ENCODE measurements around the gene SMAD3. TPM values are rescaled to one million over a fixed set of nuclear protein-coding genes. Genes with fewer than 3 reads are reported as not detected.

The SMAD3 gene
- total RNA-seq (2021; ENCODE audit: unreplicated experiment) (89.2 TPM), Bru-seq, nascent RNA (percentile 97 among the genes with signal in this experiment), BruChase-seq, experiment 1, labeled RNA remaining after a 6-hour chase (percentile 92 among the genes with signal in this experiment), BruChase-seq, experiment 2, labeled RNA remaining after a 2-hour chase (percentile 93 among the genes with signal in this experiment)
- polyA plus RNA-seq (2012): 54.4 and 57.6 TPM in 2 replicates
- long read RNA-seq, full-length matches to known transcripts: 4 of 72 reads
- long read RNA-seq, partial matches to known transcripts: 19 of 72 reads
- long read RNA-seq, other reads (novel, unspliced or antisense): 49 of 72 reads

GRCh38 chr15:67065531-67066005 lies at the start of gene SMAD3:
TSS of gene SMAD3 (plus strand) at chr15:67065602. CDS start at chr15:67066155, 553 bp downstream.
- intact Hi-C loops (cut with micrococcal nuclease): loop anchor here (2.0 to 10.0 kb wide), 3 partner anchors 83 to 239 kb away; no protein-coding TSS in a partner anchor
- BruUV-seq (replicated peaks): no TSS peak
- DNase-seq (ENCODE audit: low read depth, low spot score) (peak; percentile 89), ATAC-seq (peak; percentile 77)
- Histone ChIP-seq H3K36me3 (ENCODE audit: control insufficient read depth in 1 of 2, insufficient read depth in 2 of 2, low read length in 2 of 2) (peaks cover 0 to 7% of the 10 kb centered on the region in 2 experiments; a peak in 2 of 4 replicates), H3K4me1 (ENCODE audit: control insufficient read depth in 1 of 2, insufficient read depth in 2 of 2, low read length in 2 of 2) (peaks cover 65 to 73% of the 10 kb centered on the region in 2 experiments), H4K20me1 (ENCODE audit: insufficient read depth) (peaks cover 6% of the 10 kb centered on the region; the same call in 1 of the 2 replicates), H3K9ac (ENCODE audit: low read length) (peak within 1 kb of the TSS; percentile 96), H3K27ac (ENCODE audit: low read depth, low read length) (peak within 1 kb of the TSS; percentile 91), H3K4me2 (ENCODE audit: low read length) (peak within 1 kb of the TSS; percentile 88), H2AFZ (ENCODE audit: low read depth, low read length, poor library complexity, severe bottlenecking) (no peak within 1 kb of the TSS), H3K4me3 (replicated peaks in 1 of 2; ENCODE audit: low read depth in 1 of 2, low read length in 2 of 2) (peak within 1 kb of the TSS; percentile 81 to 90), H3K9me3 (ENCODE audit: control insufficient read depth in 1 of 2, insufficient read depth in 1 of 2, low read depth in 1 of 2, low read length in 2 of 2) (no peaks in the 10 kb centered on the region), H3K9me2 (ENCODE audit: insufficient read depth) (no peaks in the 10 kb centered on the region), H3K79me2 (ENCODE audit: insufficient read depth, low read length) (peaks cover 47% of the 10 kb centered on the region), H3K27me3 (ENCODE audit: insufficient read depth, low read length) (no peaks in the 10 kb centered on the region)
- POLR2A ChIA-PET: interaction anchor here (0.7 to 1.9 kb wide), 11 partner anchors 10 to 117 kb away, joined by 3 to 10 read pairs (median 4); no protein-coding TSS in a partner anchor
- CTCF ChIA-PET: interaction anchor here (2.0 kb wide), 1 partner anchor 119 kb away, joined by 5 read pairs; no protein-coding TSS in a partner anchor
- RAD21 ChIA-PET (ENCODE audit: low non-redundant PET in 1 of 2, low total read pairs in 2 of 2, uncharacterized antibody in 2 of 2, unreplicated experiment in 2 of 2): interaction anchor here (0.7 to 1.1 kb wide), 4 partner anchors 36 to 59 kb away, joined by 3 read pairs; no protein-coding TSS in a partner anchor
- no peak; the same call in 1 of the 2 replicates for TF ChIP-seq ZFX (IDR thresholded peaks at IDR 0.05)
- peak; percentile 99 for TF ChIP-seq TCF7L2 (IDR thresholded peaks at IDR 0.05; ENCODE audit: borderline replicate concordance, extremely low read depth, insufficient read depth, insufficient read length)
- TF ChIP-seq POLR2AphosphoS5 (IDR thresholded peaks at IDR 0.05; ENCODE audit: low read depth, low read length): peak; percentile 84

- no peaks in the 10 kb centered on the region for H3K9me2 ChIP-seq (ENCODE audit: insufficient read depth)
- ChIA-PET POLR2A (no interaction called here), CTCF (no interaction called here), RAD21 (ENCODE audit: low non-redundant PET in 1 of 2, low total read pairs in 2 of 2, uncharacterized antibody in 2 of 2, unreplicated experiment in 2 of 2) (no interaction called here)
- TF ChIP-seq EZH2 (IDR thresholded peaks at IDR 0.05) (no peak), SP1 (IDR thresholded peaks at IDR 0.05; ENCODE audit: low read depth) (no peak), ZFX (IDR thresholded peaks at IDR 0.05) (no peak), SRF (IDR thresholded peaks at IDR 0.05; ENCODE audit: low read depth) (no peak), FOSL1 (IDR thresholded peaks at IDR 0.05; ENCODE audit: low read depth) (no peak), EZH2phosphoT487 (IDR thresholded peaks at IDR 0.05; ENCODE audit: borderline replicate concordance) (no peak), SIN3A (IDR thresholded peaks at IDR 0.05; ENCODE audit: low read depth) (no peak)
- H3K4me1 ChIP-seq (ENCODE audit: control insufficient read depth in 1 of 2, insufficient read depth in 2 of 2, low read length in 2 of 2): peaks cover 22 to 35% of the 10 kb centered on the region in 2 experiments
- BruUV-seq (replicated peaks): no TSS peak
- no peak overlapping the region for H3K4me3 ChIP-seq (replicated peaks in 1 of 2; ENCODE audit: low read depth in 1 of 2, low read length in 2 of 2)
- H3K79me2 ChIP-seq (ENCODE audit: insufficient read depth, low read length): no peaks in the 10 kb centered on the region
- H4K20me1 ChIP-seq (ENCODE audit: insufficient read depth): no peaks in the 10 kb centered on the region
- intact Hi-C loops (cut with micrococcal nuclease): no loop called here
- DNase-seq (ENCODE audit: low read depth, low spot score): no peak
- H2AFZ ChIP-seq (ENCODE audit: low read depth, low read length, poor library complexity, severe bottlenecking): no peak overlapping the region
- H3K4me2 ChIP-seq (ENCODE audit: low read length): no peak overlapping the region
- no peaks in the 10 kb centered on the region for H3K27me3 ChIP-seq (ENCODE audit: insufficient read depth, low read length)
- no peaks in the 10 kb centered on the region for H3K36me3 ChIP-seq (ENCODE audit: control insufficient read depth in 1 of 2, insufficient read depth in 2 of 2, low read length in 2 of 2)
- no peaks in the 10 kb centered on the region for H3K9me3 ChIP-seq (ENCODE audit: control insufficient read depth in 1 of 2, insufficient read depth in 1 of 2, low read depth in 1 of 2, low read length in 2 of 2)
- no peak overlapping the region for H3K9ac ChIP-seq (ENCODE audit: low read length)
- no peak for ATAC-seq
- H3K27ac ChIP-seq (ENCODE audit: low read depth, low read length): no peak overlapping the region
Measured at GRCh38 chr15:67017311-67017710, 48.1 kb upstream of the SMAD3 start.
